Left ventricle myocardium superior (tissue), 1 donor: ENCODE data around the gene C19orf67. TPM values are rescaled to one million over a fixed set of nuclear protein-coding genes. Genes with fewer than 3 reads are reported as not detected.

ENCODE experiments used
- ATAC-seq: fragments of 200-7000 bp; cut with Tn5 transposase; one replicate; pipeline ENCODE4 v1.9.1; 2020; ENCODE audit warnings: mild to moderate bottlenecking, moderate library complexity
- DNase-seq: peaks from one replicate; pipeline ENCODE4 v3.0.0-alpha.2; 2020
- intact Hi-C: fragments of 100-400 bp; cut with micrococcal nuclease; formaldehyde crosslinking; loops from one replicate; pipeline ENCODE4 v1.11.0; 2022
- total RNA-seq: library from RNA; stranded (reverse); fragmentation: NEBNext Ultra II Directional; extraction: Animal tissue kit (Norgen Biotek cat#: 25700); gene quantifications from one replicate; pipeline ENCODE4 v1.2.1, GENCODE V29; 2021
- donor health status: DM: no; HTN: yes; CAD: no; lungs with severe emphysema.

Gene C19orf67
- total RNA-seq, 1 donor from 2014 or later: not detected

GRCh38 chr19:14089662-14090508, 4.3 kb upstream of the C19orf67 start:
- intact Hi-C loops: no loop called here
- ATAC-seq (peak; percentile 9), DNase-seq (peak; percentile 79)

- intact Hi-C loops: no loop called here
- ATAC-seq: no peak
- DNase-seq: no peak
Observed at GRCh38 chr19:14089412-14089661, 3.8 kb upstream of the C19orf67 start.

GRCh38 chr19:14088634-14089411, 3.2 kb upstream of the C19orf67 start:
- intact Hi-C loops: no loop called here
- ATAC-seq (no peak), DNase-seq (no peak)

GRCh38 chr19:14086098-14086497, 515 bp upstream of the C19orf67 start:
- intact Hi-C loops: no loop called here
- DNase-seq (no peak), ATAC-seq (no peak)

- intact Hi-C loops: no loop called here
- no peak for ATAC-seq
- no peak for DNase-seq
Observed at GRCh38 chr19:14082675-14082960, 3.0 kb downstream of the C19orf67 start.

GRCh38 chr19:14081797-14082674, 3.5 kb downstream of the C19orf67 start:
- intact Hi-C loops: no loop called here
- DNase-seq: peak; percentile 63
- ATAC-seq: no peak

GRCh38 chr19:14080887-14081796, 4.4 kb downstream of the C19orf67 start:
- intact Hi-C loops: no loop called here
- DNase-seq (peak; percentile 98), ATAC-seq (peak; percentile 93)

GRCh38 chr19:14078411-14078810, 7.2 kb downstream of the C19orf67 start:
- ATAC-seq: no peak
- intact Hi-C loops: no loop called here
- DNase-seq: no peak

GRCh38 chr19:14073925-14074838, 11.4 kb downstream of the C19orf67 start:
- ATAC-seq (peak; percentile 1), DNase-seq (no peak)
- intact Hi-C loops: loop anchor here (5.0 kb wide), 1 partner anchor 192 kb away; no protein-coding TSS in a partner anchor

GRCh38 chr19:14073261-14073924, 12.2 kb downstream of the C19orf67 start:
- ATAC-seq: peak; percentile 46
- intact Hi-C loops: loop anchor here (5.0 kb wide), 1 partner anchor 191 kb away; no protein-coding TSS in a partner anchor
- peak; percentile 90 for DNase-seq

GRCh38 chr19:14072535-14073260, 12.9 kb downstream of the C19orf67 start, which contains the start of gene MISP3:
TSS of gene MISP3 (plus strand) at chr19:14072786. CDS start at chr19:14073310, 524 bp downstream.
- intact Hi-C loops: loop anchor here (5.0 kb wide), 1 partner anchor 190 kb away; no protein-coding TSS in a partner anchor
- ATAC-seq: peak; percentile 65
- peak; percentile 81 for DNase-seq

- ATAC-seq: no peak
- intact Hi-C loops: loop anchor here (5.0 kb wide), 1 partner anchor 188 kb away; no protein-coding TSS in a partner anchor
- DNase-seq: peak; percentile 70
Observed at GRCh38 chr19:14070268-14071050, 15.1 kb downstream of the C19orf67 start.

GRCh38 chr19:14066134-14066533, 19.4 kb downstream of the C19orf67 start:
- intact Hi-C loops: no loop called here
- no peak for ATAC-seq
- no peak for DNase-seq

- intact Hi-C loops: no loop called here
- no peak for DNase-seq
- no peak for ATAC-seq
Observed at GRCh38 chr19:14063105-14063504, 22.5 kb downstream of the C19orf67 start.

GRCh38 chr19:14062558-14062855, 23.1 kb downstream of the C19orf67 start:
- intact Hi-C loops: no loop called here
- DNase-seq (no peak), ATAC-seq (no peak)
